GM18951 (cell line): Measurements from ENCODE around the gene AFF2.

Experiments
- POLR2A ChIP-seq: IDR thresholded peaks from 4 replicates; pipeline ENCODE4 v1.6.1; 2011; ENCODE audit warnings: mild to moderate bottlenecking; ENCODE audit not compliant: insufficient read length, insufficient read depth; ENCODE audit errors: extremely low read depth
- in situ Hi-C: fragments of 300-500 bp; cut with MboI; formaldehyde crosslinking; loops from one replicate; pipeline ENCODE4 v1.12.0; 2022; ENCODE audit warnings: low sequenced_read_pairs, mixed read lengths, inconsistent platforms; ENCODE audit not compliant: unreplicated experiment

AFF2 gene

GRCh38 chrX:149007423-149007822, 507.0 kb downstream of the AFF2 start:
- in situ Hi-C loops: no loop called here

GRCh38 chrX:149010013-149010852, 509.8 kb downstream of the AFF2 start:
- in situ Hi-C loops: no loop called here
- TF ChIP-seq POLR2A: no peak

More at GRCh38 chrX:149007423-149007822, 507.0 kb downstream of the AFF2 start:
- TF ChIP-seq POLR2A: no peak

- in situ Hi-C loops: no loop called here
- no peak for TF ChIP-seq POLR2A
Observed at GRCh38 chrX:149010853-149011224, 510.4 kb downstream of the AFF2 start.

- in situ Hi-C loops: no loop called here
- TF ChIP-seq POLR2A: no peak
Observed at GRCh38 chrX:149013081-149013480, 512.7 kb downstream of the AFF2 start.

- in situ Hi-C loops: no loop called here
- TF ChIP-seq POLR2A: no peak
Observed at GRCh38 chrX:149021159-149021558, 520.7 kb downstream of the AFF2 start.

- no peak for TF ChIP-seq POLR2A
- in situ Hi-C loops: no loop called here
Observed at GRCh38 chrX:149022485-149022884, 522.1 kb downstream of the AFF2 start.

GRCh38 chrX:149032449-149032848, 532.0 kb downstream of the AFF2 start:
- in situ Hi-C loops: no loop called here
- TF ChIP-seq POLR2A: no peak

GRCh38 chrX:149036086-149036485, 535.7 kb downstream of the AFF2 start:
- no peak for TF ChIP-seq POLR2A
- in situ Hi-C loops: no loop called here

GRCh38 chrX:149037281-149037870, 537.0 kb downstream of the AFF2 start:
- no peak for TF ChIP-seq POLR2A
- in situ Hi-C loops: no loop called here

- TF ChIP-seq POLR2A: no peak
- in situ Hi-C loops: no loop called here
Observed at GRCh38 chrX:149039057-149039456, 538.6 kb downstream of the AFF2 start.

- in situ Hi-C loops: no loop called here
- TF ChIP-seq POLR2A: no peak
Observed at GRCh38 chrX:149040873-149041535, 540.6 kb downstream of the AFF2 start.

- TF ChIP-seq POLR2A: no peak
Observed at GRCh38 chrX:149043401-149043800, 543.0 kb downstream of the AFF2 start.

GRCh38 chrX:149044471-149044870, 544.1 kb downstream of the AFF2 start:
- no peak for TF ChIP-seq POLR2A
- in situ Hi-C loops: no loop called here

More at GRCh38 chrX:149043401-149043800, 543.0 kb downstream of the AFF2 start:
- in situ Hi-C loops: no loop called here
